Activated T-cell treated with anti-CD3 and anti-CD28 coated beads for 24 hours (primary cell): ENCODE data around the gene PIGC.

Experiments
- DNase-seq: peaks from one replicate; pipeline ENCODE4 v3.0.0-alpha.2; 2020; ENCODE audit warnings: low read depth

PIGC gene

DNA sequence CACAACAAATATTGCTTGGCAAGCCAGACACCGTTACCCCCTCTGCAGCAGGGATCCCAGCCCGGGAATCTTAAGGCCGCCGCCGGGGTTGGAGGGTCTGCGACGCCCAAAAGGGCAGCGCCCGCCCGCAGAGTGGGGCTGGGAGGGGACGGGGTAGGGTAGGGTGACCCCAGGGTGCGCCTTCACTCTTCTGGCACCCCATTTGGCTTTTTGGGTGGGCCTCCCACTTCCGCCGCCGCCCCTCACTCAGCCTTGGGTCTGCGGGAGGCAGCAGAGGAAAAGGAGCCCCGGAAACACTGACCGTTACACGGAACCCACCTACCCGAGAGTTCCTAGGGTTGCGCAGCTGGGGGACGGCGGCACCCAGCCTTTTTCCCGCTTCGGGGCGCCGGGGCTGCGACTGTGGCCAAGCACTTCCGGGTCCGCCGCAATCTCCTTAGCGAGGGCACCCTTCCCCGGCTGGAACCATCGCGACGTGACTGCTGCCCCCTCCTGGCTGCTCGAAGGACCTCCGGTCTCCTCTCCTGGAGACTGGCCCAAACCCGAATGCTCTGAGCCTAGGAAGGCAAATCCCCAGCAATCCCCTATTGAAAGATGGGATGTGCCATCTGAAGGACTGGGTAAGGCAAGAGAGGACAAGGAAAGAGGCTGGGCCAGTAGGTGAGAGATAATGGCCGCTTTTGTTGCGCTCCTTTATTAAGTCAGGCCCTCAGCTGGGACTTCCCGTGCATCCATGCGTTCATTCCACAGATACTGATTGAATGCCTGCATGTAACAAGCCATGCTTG is at the start of gene PIGC:
Gene PIGC, minus strand, starts transcription at position 404 of the 788 bp plus-strand sequence. CDS start 1,447 bp downstream, outside the sequence.
- DNase-seq, result peak; percentile 89

DNA sequence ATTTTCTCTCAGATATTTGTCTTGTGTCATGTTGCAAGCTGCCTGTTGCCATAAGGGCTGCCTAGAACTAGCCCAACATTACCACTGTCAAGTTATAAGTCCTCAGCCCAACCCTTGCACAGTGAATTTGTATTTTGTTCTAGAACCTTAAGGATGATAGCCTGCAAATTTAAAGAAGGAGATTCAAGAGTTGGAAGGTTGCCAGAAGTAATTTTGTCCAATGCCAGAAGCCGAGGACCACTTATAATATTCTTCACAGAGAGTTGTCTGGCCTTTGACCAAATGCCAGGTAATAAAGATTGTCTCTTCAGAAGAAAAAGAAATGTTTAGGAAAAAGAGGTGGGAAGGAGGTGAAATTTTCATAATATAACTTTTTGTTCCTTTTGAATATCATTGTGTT is 48.6 kb upstream of the PIGC start:
- no peak for DNase-seq

DNA sequence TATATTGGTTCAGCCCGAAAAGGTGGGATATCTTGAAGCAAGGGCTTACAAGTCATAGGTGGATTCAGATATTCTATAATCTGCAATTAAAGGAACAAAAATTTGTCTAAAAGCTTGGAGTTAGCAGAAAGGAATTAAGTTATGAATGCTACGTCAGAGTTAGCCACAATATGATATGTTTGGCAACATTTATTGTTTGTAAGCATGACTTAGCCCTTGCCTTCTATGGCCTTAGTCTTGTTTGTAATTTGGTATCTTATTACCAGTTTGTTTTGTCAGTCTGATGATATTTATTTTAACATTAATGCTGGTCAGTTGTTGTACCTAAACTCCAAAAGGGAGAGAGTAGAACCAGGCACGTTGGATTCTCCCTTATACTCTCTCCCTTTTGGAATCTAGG is 46.0 kb upstream of the PIGC start:
- DNase-seq, result no peak

DNA sequence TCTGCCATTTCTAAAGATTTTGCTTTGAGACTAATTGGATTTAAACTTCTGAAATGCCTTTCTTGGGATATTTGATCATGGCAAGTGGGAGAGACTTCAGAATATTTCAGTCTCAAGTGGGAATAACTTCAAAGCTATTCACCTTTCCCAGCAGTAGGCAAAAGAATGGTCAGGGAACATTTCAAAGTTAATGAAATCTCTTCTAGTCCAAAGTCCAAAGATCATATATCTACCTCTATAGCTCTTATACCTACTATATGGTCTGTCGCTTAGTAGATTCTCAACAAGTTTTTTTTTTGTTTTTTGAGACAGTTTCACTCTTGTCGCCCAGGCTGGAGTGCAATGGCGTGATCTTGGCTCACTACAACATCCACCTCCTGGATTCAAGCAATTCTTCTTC is 44.5 kb upstream of the PIGC start:
- DNase-seq, result no peak

DNA sequence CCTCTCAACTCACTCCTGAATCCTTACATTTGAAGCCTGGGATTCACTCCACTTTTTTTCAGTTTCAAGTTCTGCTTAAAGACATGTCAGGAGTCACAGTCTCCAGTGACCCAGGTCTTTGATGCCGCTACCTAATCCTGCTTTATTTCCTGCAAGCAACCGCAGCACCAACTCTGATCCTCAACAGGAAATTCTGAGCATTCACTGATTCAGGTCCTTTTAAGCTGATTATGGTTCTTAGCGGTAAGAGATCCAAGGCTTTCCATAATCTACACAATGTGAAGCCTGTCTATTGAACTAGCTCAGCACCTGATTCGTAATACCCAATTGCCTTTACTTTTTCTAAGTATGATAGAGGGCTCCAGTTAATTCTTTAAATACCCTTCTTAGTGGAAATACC is 43.7 kb upstream of the PIGC start:
- no peak for DNase-seq

GRCh38 chr1:172486805-172487454 is 43.1 kb upstream of the PIGC start:
- no peak for DNase-seq

DNA sequence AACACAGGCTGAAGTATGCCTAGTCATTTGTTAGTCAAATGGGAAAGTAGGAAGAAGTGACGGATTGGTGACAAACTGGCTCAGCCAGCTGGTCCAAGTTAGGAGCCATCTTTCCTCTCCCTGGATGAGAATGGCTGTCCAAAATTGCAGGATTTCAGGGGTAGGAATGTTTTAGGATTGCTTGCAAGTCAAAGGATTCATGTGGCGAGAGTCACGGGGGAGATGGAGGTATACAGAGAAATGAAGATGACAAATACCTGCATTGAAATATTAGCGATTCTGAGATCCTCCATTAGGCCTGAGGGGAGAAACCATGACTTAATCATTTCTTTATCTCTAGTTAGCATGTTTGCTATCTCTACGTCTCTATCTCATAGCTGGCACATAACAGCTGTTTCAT is 41.8 kb upstream of the PIGC start:
- no peak for DNase-seq

DNA sequence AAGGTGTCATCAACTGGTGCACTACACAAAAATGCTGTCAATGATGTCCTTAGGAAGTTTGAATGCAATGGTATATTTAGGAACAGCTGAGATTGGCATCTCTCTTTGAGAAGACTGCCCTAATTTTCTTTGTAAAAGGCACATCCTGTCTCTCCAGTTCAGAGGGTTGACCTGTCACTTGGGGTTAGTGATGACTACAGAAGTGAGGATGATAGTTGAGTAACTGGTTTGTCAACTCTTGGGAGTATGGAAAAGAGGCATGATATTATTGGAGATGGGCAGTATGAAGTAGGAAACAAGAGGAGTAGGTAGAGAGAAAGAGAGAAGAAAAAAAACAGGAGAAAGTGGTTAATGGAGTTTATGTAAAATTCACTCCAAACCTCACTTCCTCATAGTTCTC is 40.4 kb upstream of the PIGC start:
- DNase-seq, result no peak

DNA sequence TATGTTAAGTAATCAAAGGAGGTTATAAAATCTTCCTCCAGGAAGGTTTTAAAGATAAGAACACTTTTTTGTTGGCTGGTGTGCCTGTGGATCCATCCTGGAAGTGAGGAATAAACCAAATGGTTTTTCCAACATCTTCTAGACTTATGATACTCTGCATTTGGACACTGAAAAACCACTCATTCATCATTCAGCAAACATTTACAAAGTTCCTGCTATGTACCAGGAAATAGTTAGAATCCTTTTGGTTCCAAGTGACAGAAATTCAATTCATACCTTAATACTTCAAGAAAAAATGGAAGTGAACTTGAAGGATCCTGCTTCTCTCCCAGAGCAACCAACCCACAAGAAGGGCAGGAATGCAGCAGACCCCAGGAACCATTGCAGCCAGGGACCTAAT is 39.6 kb upstream of the PIGC start:
- no peak for DNase-seq

- no peak for DNase-seq
Observed at GRCh38 chr1:172482044-172482443, 38.2 kb upstream of the PIGC start.

DNA sequence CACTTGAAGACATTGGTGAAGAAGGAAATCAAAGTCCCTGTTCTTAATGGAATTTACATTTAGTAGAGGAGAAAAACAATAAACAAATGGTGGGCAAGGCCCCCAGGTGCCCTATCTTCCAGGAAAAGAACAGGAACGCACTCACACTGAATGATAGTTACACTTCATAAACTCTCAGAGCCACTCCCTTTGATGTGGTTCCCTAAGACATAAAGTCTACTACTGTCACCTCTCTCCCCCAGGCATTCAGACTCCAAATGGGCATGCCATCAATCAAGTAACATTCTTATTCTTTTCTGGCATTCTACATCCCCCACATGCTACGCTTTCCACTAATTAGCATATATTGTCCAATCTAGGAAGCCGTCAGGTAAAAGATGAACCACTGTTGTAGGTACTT is 36.6 kb upstream of the PIGC start:
- DNase-seq, result no peak

DNA sequence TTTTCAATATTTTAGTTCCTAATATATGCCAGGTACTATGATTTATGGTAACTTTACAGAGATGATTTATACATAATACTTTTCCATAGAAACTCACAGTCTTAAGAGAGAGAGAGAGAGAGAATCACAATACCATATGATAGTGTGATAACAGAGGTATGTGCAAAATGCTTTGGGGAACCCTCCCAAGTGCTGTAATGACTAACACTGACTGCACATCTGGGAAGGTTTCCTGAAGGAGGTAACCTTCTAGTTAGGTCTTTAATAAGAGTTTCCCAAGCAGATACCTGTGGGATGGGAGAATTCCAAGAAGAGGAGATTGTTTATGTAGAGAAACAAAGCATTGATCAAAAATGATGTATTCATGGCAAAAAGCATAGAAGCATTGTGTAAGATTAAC is 34.6 kb upstream of the PIGC start:
- no peak for DNase-seq

GRCh38 chr1:172477741-172478140 is 33.9 kb upstream of the PIGC start:
- DNase-seq, result no peak

DNA sequence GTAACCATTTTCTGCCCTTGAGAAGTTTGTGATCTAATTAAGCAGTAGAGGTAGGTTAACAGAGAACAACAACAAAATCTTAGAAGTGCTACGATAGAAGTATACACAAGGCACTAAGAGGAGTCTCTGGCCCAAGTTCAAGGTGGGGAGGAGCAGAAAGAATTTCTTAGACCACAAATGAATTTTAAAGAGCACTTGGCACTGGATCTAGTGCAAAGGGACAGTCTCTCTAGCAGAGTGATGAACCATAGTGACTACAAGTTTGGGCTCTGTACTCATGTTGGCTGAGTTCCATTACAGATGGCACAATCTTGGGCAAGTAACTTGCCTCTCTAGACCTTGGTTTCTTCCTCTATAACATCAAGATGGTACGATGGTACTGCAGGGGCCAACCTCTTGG is 33.3 kb upstream of the PIGC start:
- DNase-seq, result no peak

- DNase-seq, result no peak
Observed at GRCh38 chr1:172476218-172476811, 32.4 kb upstream of the PIGC start.

- no peak for DNase-seq
Observed at GRCh38 chr1:172473842-172474241, 30.0 kb upstream of the PIGC start.

DNA sequence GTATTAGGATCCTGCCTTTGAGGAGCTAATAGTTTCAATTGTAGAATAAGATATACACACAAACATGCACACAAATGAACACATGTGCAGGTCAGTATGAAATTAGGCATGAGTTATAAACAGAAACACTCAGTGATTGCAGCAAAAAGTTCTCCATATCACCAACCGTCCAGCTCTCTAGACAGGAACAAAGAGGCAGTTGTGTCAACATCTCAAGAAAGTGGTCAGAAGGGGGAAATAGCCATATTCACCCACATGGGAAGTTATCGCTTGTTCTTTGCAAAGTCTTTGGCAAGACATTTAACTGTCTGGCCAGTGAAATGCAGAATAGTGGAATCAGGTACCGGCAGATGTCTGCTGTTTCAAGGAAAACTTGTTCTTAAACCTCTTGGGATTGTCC is 29.4 kb upstream of the PIGC start:
- DNase-seq, result no peak

- no peak for DNase-seq
Observed at GRCh38 chr1:172472495-172472894, 28.6 kb upstream of the PIGC start.

DNA sequence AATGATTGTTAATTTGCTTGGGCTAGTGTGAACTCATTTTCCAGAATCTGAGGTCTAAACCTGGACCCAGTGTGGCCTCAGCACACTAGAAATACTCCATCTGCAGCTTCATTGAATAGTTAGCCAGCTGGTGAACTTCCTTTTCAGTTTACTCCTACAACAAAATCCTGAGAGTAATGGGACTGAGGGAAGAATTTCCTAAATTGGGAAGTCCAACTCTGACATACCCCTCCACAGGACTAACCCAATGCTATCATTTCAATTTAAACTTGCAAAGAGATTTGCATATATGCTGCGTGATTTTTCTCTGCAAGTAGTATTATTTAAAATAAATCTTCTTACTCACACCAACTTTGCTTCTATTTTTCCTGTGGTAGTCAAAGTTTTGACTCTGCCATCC is 27.8 kb upstream of the PIGC start:
- DNase-seq, result no peak

DNA sequence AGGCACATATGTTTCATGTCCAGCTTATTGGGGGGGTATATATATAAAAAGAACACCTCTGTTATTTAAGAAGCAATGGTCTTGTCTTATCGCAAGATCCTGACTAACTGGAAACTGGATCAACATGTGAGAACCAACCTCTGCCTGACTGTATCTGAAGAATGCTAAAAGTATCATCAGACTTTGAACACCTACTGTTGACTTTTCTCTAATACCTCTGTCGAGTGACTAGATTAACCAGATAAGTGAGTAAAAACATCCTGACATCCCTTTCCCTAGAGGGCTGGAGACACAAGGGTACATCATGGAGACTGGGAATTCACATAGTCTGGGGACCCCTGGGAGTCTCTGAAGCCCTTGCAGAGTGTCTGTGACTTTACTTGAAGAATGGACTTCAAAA is 26.3 kb upstream of the PIGC start:
- no peak for DNase-seq

- DNase-seq, result no peak
Observed at GRCh38 chr1:172469717-172470116, 25.8 kb upstream of the PIGC start.

GRCh38 chr1:172468296-172468695 is 24.4 kb upstream of the PIGC start:
- no peak for DNase-seq

- no peak for DNase-seq
Observed at GRCh38 chr1:172467446-172467845, 23.6 kb upstream of the PIGC start.
